ENCODE data around the gene NSFL1C.

NSFL1C gene

DNA sequence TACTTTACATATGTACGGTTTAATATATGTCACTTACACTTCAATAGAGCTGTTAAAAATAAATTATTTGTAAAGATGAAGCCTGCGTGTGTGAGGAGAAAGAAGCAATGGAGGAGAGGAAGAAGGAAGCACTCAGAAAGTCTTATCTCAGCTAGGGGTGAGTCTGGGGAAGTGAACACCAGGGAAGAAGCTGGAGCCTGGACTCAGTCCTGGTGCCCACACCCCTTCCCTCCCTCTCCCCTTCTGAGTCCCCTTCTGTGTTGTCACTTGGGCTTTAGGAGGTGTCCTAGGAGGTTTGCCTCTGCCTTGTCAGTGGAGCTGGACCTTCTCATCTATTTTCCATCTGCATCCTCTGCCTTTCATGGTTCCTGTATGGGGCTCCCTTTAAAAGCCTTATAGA lies 22.7 kb upstream of the NSFL1C start:
- H4K20me1 ChIP-seq (ENCODE audit: insufficient read depth, low read length), result no peaks in the 10 kb centered on the region
- no peak for DNase-seq
- no peak overlapping the region for H3K9ac ChIP-seq (ENCODE audit: low read depth, low read length)
- no peaks in the 10 kb centered on the region for H3K79me2 ChIP-seq (ENCODE audit: insufficient read depth, low read length)
- H3K27ac ChIP-seq (ENCODE audit: low read length), result no peak overlapping the region
- no peaks in the 10 kb centered on the region for H3K36me3 ChIP-seq (ENCODE audit: insufficient read depth, low read length)
- no peak overlapping the region for H3K4me2 ChIP-seq (ENCODE audit: insufficient read depth, low read length)
- ATAC-seq (ENCODE audit: insufficient read depth, low read depth), result no peak
- no peaks in the 10 kb centered on the region for H3K9me3 ChIP-seq (ENCODE audit: insufficient read depth, low read length, severe bottlenecking)
- no peaks in the 10 kb centered on the region for H3K4me1 ChIP-seq (ENCODE audit: insufficient read depth, low read length)
- H2AFZ ChIP-seq (ENCODE audit: low read depth, low read length), result no peak overlapping the region
- TF ChIP-seq, protein P1, sequence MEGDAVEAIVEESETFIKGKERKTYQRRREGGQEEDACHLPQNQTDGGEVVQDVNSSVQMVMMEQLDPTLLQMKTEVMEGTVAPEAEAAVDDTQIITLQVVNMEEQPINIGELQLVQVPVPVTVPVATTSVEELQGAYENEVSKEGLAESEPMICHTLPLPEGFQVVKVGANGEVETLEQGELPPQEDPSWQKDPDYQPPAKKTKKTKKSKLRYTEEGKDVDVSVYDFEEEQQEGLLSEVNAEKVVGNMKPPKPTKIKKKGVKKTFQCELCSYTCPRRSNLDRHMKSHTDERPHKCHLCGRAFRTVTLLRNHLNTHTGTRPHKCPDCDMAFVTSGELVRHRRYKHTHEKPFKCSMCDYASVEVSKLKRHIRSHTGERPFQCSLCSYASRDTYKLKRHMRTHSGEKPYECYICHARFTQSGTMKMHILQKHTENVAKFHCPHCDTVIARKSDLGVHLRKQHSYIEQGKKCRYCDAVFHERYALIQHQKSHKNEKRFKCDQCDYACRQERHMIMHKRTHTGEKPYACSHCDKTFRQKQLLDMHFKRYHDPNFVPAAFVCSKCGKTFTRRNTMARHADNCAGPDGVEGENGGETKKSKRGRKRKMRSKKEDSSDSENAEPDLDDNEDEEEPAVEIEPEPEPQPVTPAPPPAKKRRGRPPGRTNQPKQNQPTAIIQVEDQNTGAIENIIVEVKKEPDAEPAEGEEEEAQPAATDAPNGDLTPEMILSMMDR (IDR thresholded peaks at IDR 0.05; ENCODE audit: borderline replicate concordance, extremely low read depth, low read length, poor library complexity, severe bottlenecking), result no peak
- TF ChIP-seq EZH2 (IDR thresholded peaks at IDR 0.05; ENCODE audit: borderline replicate concordance, low read depth, low read length, severe bottlenecking), result no peak
- no peak overlapping the region for H3K4me3 ChIP-seq (ENCODE audit: low read depth in 1 of 2, low read length in 2 of 2)
- peaks cover 36% of the 10 kb centered on the region for H3K27me3 ChIP-seq (ENCODE audit: insufficient read depth, low read length, poor library complexity)

DNA sequence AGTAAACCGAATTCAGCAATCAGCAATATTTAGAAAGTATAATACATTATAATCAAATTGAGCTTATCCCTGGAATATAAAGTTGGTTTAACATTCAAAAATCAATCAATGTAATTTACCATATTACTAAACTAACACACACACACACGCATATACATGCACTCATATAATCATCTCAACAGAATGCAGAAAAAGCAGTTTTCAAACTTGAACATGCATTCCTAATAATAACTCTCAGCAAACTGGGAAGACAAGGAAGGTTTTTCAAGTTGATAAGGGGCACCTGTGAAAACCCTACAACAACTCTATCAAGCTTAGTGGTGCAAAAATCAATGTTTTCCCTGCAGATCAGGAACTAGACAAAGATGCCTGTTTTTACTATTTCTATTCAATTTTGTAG lies 19.9 kb upstream of the NSFL1C start:
- TF ChIP-seq, protein P1 (IDR thresholded peaks at IDR 0.05; ENCODE audit: borderline replicate concordance, extremely low read depth, low read length, poor library complexity, severe bottlenecking), result no peak
- no peak for TF ChIP-seq EZH2 (IDR thresholded peaks at IDR 0.05; ENCODE audit: borderline replicate concordance, low read depth, low read length, severe bottlenecking)
- Histone ChIP-seq H4K20me1 (ENCODE audit: insufficient read depth, low read length) (no peaks in the 10 kb centered on the region), H3K79me2 (ENCODE audit: insufficient read depth, low read length) (no peaks in the 10 kb centered on the region), H3K27ac (ENCODE audit: low read length) (no peak overlapping the region), H3K36me3 (ENCODE audit: insufficient read depth, low read length) (no peaks in the 10 kb centered on the region), H3K27me3 (ENCODE audit: insufficient read depth, low read length, poor library complexity) (peaks cover 25% of the 10 kb centered on the region), H3K4me2 (ENCODE audit: insufficient read depth, low read length) (no peak overlapping the region), H3K9me3 (ENCODE audit: insufficient read depth, low read length, severe bottlenecking) (no peaks in the 10 kb centered on the region), H3K9ac (ENCODE audit: low read depth, low read length) (no peak overlapping the region), H3K4me3 (ENCODE audit: low read depth in 1 of 2, low read length in 2 of 2) (no peak overlapping the region), H2AFZ (ENCODE audit: low read depth, low read length) (no peak overlapping the region), H3K4me1 (ENCODE audit: insufficient read depth, low read length) (no peaks in the 10 kb centered on the region)
- DNase-seq, result no peak
- no peak for ATAC-seq (ENCODE audit: insufficient read depth, low read depth)

DNA sequence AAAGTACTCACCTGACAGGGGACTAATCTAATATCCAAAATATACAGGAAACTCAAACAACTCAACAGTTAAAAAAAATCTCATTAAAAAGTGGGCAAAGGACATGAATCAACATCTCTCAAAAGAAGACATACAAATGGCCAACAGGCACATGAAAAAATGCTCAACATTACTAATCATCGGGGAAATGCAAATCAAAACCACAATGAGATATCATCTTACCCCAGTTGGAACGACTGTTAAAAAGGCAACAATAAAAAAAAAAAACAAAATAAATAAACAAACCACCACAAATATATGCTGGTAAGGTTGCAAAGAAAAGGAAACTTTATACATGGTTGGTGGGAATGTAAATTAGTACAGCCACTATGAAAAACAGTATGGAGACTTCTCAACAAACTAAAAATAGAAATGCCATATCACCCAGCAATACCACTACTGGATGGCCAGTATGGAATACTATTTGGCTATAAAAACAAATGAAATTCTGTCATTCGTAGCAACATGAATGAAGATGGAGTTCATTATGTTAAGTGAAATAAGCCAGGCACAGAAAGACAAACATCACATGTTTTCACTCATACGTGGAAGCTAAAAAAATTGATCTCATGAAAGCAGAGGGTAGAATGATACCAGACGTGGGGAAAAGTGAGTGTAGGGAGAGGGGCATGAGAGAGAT lies 17.9 kb upstream of the NSFL1C start:
- H3K36me3 ChIP-seq (ENCODE audit: insufficient read depth, low read length), result no peaks in the 10 kb centered on the region
- no peaks in the 10 kb centered on the region for H3K4me1 ChIP-seq (ENCODE audit: insufficient read depth, low read length)
- no peak overlapping the region for H3K27ac ChIP-seq (ENCODE audit: low read length)
- H3K4me2 ChIP-seq (ENCODE audit: insufficient read depth, low read length), result no peak overlapping the region
- TF ChIP-seq, protein P1 (IDR thresholded peaks at IDR 0.05; ENCODE audit: borderline replicate concordance, extremely low read depth, low read length, poor library complexity, severe bottlenecking), result no peak
- no peak for TF ChIP-seq EZH2 (IDR thresholded peaks at IDR 0.05; ENCODE audit: borderline replicate concordance, low read depth, low read length, severe bottlenecking)
- H3K27me3 ChIP-seq (ENCODE audit: insufficient read depth, low read length, poor library complexity), result peaks cover 21% of the 10 kb centered on the region
- H3K79me2 ChIP-seq (ENCODE audit: insufficient read depth, low read length), result no peaks in the 10 kb centered on the region
- no peak for ATAC-seq (ENCODE audit: insufficient read depth, low read depth)
- no peak overlapping the region for H3K4me3 ChIP-seq (ENCODE audit: low read depth in 1 of 2, low read length in 2 of 2)
- H3K9ac ChIP-seq (ENCODE audit: low read depth, low read length), result no peak overlapping the region
- no peaks in the 10 kb centered on the region for H4K20me1 ChIP-seq (ENCODE audit: insufficient read depth, low read length)
- DNase-seq, result no peak
- no peak overlapping the region for H2AFZ ChIP-seq (ENCODE audit: low read depth, low read length)
- no peaks in the 10 kb centered on the region for H3K9me3 ChIP-seq (ENCODE audit: insufficient read depth, low read length, severe bottlenecking)
